Tibial nerve (tissue), 4 donors: Measurements from ENCODE around the gene TNFRSF19.

Experiments
- EP300 ChIP-seq, 2 donors: sonication (generic); formaldehyde crosslinking; IDR thresholded peaks; one replicate each; pipeline ENCODE4 v1.6.1; 2017; ENCODE audit warnings: antibody characterized with exemption in 2 of 2, mild to moderate bottlenecking in 1 of 2
- TF ChIP-seq, protein P1 (sequence below), 5 experiments: fragments of 200-600 bp in 3 of 5; fragments of 450-650 bp in 2 of 5; sonication (generic) in 3 of 5; IDR thresholded peaks; one replicate each; pipeline ENCODE4 v1.5.1; 2016 to 2019; ENCODE audit warnings: antibody characterized with exemption in 5 of 5, mild to moderate bottlenecking in 3 of 5, moderate library complexity in 2 of 5

DNA sequence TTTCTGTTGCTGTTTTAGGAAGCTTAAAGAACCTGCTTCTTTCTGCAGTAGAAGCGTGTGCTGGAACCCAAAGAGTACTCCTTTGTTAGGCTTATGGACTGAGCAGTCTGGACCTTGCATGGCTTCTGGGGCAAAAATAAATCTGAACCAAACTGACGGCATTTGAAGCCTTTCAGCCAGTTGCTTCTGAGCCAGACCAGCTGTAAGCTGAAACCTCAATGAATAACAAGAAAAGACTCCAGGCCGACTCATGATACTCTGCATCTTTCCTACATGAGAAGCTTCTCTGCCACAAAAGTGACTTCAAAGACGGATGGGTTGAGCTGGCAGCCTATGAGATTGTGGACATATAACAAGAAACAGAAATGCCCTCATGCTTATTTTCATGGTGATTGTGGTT lies 103.1 kb downstream of the TNFRSF19 start:
- TF ChIP-seq, protein P1, sequence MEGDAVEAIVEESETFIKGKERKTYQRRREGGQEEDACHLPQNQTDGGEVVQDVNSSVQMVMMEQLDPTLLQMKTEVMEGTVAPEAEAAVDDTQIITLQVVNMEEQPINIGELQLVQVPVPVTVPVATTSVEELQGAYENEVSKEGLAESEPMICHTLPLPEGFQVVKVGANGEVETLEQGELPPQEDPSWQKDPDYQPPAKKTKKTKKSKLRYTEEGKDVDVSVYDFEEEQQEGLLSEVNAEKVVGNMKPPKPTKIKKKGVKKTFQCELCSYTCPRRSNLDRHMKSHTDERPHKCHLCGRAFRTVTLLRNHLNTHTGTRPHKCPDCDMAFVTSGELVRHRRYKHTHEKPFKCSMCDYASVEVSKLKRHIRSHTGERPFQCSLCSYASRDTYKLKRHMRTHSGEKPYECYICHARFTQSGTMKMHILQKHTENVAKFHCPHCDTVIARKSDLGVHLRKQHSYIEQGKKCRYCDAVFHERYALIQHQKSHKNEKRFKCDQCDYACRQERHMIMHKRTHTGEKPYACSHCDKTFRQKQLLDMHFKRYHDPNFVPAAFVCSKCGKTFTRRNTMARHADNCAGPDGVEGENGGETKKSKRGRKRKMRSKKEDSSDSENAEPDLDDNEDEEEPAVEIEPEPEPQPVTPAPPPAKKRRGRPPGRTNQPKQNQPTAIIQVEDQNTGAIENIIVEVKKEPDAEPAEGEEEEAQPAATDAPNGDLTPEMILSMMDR (IDR thresholded peaks at IDR 0.05): no peak
- TF ChIP-seq EP300 (IDR thresholded peaks at IDR 0.05): no peak
